NCI-H82 treated with DMSO at 0.1 percent for 48 hours (cell line): ENCODE measurements around the gene INPP5A.

Source experiments
- DNase-seq: peaks from one replicate; lab custom pipeline; 2025; ENCODE audit not compliant: unreplicated experiment; lab: John Stamatoyannopoulos, UW

INPP5A gene

GRCh38 chr10:132655735-132656134 lies 118.1 kb downstream of the INPP5A start:
- DNase-seq = no peak

GRCh38 chr10:132656283-132657126 lies 118.9 kb downstream of the INPP5A start:
- DNase-seq = no peak

DNA sequence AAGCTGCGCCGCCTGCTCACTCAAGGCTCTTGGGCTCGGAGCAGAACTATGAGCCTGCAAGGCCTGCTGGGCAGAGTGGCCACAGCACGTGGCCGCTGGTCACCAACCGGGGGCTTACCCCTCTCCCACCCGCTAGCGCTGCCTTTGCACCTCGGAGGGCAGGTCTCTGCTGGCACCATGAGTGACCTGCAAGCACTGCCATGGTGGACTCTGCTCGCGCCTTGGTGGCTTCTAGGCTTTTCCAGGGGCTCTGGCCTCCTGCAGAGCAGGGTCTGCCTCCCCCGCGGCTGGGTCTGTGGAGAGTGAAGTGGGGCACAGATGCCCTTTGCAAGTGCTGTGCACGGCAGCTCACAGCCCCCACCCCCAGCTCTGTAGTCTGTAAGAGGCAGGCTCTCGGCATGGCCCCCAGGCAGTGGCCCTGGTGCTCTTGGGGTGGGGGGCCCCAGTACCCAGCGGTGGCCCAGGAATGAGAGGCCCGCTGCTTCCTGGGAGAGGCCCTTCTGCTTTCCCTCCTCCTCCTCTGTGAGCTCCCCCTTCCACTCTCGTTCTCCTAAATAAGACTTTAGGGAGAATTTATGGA lies 119.6 kb downstream of the INPP5A start:
- no peak for DNase-seq

DNA sequence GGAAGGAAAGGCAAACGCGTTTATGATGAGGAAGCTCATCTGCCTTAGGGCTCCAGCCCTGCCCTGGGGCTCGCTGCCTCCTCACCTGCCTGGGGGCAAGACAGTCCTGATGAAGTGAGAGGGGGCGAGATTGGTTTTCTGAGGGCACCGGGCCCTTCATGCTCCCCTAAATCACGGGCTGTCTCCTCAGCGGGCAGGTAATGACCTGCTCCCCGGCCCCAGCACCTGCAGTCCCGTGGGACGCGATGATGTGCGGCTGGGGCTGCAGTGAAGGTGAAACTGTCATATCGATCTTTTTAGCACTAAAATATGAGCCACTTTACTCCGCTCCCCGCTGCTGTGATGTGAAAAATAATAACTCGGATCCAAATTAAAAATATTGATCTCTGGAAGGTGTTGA lies 120.2 kb downstream of the INPP5A start:
- DNase-seq = no peak

DNA sequence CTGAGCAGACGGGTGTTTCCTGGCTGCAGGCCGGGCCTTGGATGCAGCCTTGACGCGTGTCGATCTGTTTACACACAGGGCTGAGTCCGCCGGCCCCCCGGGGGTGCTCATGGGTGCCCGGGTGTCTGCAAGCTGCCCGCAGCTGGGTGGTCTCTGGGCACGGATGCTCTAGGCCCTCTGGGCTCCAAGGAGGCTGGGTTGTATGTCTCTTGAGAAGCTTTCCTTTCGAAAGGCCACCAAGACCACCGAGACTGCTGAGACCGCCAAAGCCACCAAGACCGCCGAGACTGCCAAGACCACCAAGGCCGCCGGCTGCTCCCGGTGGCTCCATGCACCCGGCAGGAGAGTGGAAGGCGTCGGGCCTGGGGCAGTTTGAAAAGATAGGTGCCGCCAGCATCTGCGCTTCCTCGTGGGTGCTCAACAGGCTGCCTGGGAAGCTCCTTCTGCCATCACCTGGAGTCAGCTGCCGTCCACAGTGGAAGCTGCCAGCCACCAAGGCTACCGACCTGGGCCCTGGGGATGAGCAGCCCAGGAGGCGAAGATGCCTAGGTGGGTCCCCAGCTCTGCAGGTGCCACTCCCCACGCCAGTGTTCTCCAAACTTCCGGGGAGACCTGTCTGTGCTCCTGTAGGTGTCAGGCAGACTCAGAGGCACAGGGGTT lies 121.1 kb downstream of the INPP5A start:
- DNase-seq = no peak

- DNase-seq = no peak
These were observed 121.9 kb downstream of the INPP5A start for GRCh38 chr10:132659206-132660091.

- no peak for DNase-seq
These were observed 122.8 kb downstream of the INPP5A start for GRCh38 chr10:132660385-132660784.

- no peak for DNase-seq
These were observed 124.8 kb downstream of the INPP5A start for GRCh38 chr10:132662186-132662920.

- DNase-seq = no peak
These were observed 126.2 kb downstream of the INPP5A start for GRCh38 chr10:132663666-132664365.

DNA sequence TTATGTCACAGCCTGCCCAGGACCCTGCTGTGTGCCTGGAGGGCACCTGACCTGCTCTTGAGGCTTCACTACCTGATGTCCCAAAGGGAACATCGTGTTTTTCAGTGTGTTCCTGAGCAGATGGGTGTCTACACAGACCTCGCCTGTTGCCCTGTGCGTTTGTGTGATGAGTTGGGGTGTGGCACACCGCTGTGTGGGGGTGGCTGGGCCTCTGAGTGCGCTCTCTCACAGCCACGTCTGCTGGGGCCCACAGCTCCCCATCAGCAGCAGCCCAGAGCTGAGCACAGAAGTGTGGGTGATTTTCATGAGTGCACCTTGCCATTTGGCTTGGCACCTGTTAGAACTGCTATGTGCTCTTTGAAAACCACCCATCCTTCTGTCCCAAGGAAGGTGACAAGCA lies 126.8 kb downstream of the INPP5A start:
- no peak for DNase-seq

- DNase-seq = no peak
These were observed 127.3 kb downstream of the INPP5A start for GRCh38 chr10:132664883-132665282.

GRCh38 chr10:132665946-132666704 lies 128.5 kb downstream of the INPP5A start:
- no peak for DNase-seq

DNA sequence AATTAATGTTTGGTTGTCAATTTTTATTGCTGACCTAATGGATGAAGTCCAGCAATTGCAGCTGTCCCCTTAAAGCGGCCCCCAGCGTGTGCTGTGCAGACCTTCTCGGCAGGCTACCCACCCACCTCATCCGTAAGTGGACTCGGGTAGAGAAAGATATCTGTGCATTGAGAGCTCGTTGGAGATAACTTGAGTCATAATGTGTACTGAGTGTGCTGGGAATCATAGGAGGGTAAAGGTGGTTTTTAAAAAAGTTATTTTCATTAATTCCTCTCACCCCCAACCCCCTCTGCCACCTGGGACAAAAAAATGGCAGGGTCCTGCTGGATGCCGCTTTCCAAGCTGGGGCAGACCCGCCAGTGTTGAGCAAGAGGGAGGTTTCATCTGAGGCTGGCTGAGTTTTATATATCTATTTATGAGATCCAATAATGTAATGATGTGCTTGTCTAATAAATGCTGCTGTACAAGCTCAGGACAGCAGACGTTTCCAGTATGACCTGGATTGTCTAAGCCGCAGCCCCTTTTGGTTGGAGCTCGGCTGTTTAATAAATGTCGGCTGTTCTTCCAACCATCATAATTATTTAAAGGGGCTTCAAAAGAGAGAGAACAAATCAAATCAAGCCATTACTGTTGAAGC lies 129.2 kb downstream of the INPP5A start:
- no peak for DNase-seq

- no peak for DNase-seq
These were observed 129.9 kb downstream of the INPP5A start for GRCh38 chr10:132667342-132668047.

- DNase-seq = no peak
These were observed 130.4 kb downstream of the INPP5A start for GRCh38 chr10:132668048-132668394.

GRCh38 chr10:132669208-132669861 lies 131.7 kb downstream of the INPP5A start:
- DNase-seq = no peak

DNA sequence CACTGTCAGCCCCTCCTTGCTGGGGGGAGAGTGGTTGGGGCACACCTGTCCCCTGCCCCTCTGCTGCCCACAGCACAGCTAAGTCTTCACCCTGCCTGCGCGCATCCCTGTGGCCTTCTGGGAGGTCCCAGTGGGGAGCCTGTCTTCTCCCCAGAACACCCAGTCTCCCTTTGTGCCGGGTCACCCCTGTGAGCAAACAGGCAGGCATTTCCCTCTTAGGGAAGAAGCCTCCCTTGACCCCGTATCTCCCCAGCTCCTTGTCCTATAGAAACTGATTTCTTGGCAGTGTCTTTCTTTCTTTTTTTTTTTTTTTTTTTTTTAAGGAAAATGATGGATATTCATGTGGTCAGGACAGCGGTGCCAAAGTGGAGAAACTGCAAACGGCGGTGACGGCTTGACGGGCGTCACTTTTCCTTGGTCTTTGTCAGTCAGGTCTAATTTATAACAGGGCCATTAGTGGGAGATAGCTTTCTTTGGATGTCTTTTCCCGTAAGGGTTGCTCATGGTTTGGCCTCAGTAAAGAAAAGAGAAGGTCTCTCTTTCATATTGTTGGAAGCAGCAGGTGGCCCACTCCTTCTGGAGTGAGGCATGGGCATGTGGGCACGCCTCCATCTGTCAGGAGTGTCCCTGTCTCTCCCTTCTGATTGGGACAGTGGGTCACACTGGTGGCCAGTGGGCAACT lies 133.1 kb downstream of the INPP5A start:
- no peak for DNase-seq
